BJ (cell line): ENCODE results near the gene ACSBG1. TPM values are rescaled to one million over a fixed set of nuclear protein-coding genes. Genes with fewer than 3 reads are reported as not detected.

ENCODE experiments used
- CTCF ChIA-PET: fragments of 350-600 bp; formaldehyde crosslinking; extraction: SDS; loops from one replicate; lab custom pipeline; 2021; ENCODE audit warnings: antibody characterized with exemption, inconsistent platforms; lab: Yijun Ruan, JAX
- POLR2A ChIA-PET: fragments of 300-600 bp; sonication (Branson Sonifier 250); formaldehyde crosslinking; extraction: SDS; loops from one replicate; lab custom pipeline; 2021; ENCODE audit warnings: antibody characterized with exemption; lab: Charles Lee
- DNase-seq: peaks from one replicate; pipeline ENCODE4 v3.0.0-alpha.2; 2011; ENCODE audit warnings: low read depth
- H3K27me3 ChIP-seq: 2 replicates; pipeline ENCODE4 v1.6.0; 2011; ENCODE audit warnings: low read length; ENCODE audit not compliant: control insufficient read depth, insufficient read depth
- H3K36me3 ChIP-seq: 2 replicates; pipeline ENCODE4 v1.5.1; 2011; ENCODE audit warnings: low read length; ENCODE audit not compliant: control insufficient read depth, insufficient read depth
- H3K4me3 ChIP-seq: 2 replicates; pipeline ENCODE4 v1.5.1; 2011; ENCODE audit warnings: low read depth, mild to moderate bottlenecking, control low read depth, low read length
- CTCF ChIP-seq: IDR thresholded peaks from 2 replicates; pipeline ENCODE4 v1.5.1; 2011; ENCODE audit warnings: low read depth, mild to moderate bottlenecking, control low read depth, inconsistent platforms, low read length, moderate library complexity; ENCODE audit not compliant: insufficient read depth
- polyA plus RNA-seq: library from polyadenylated mRNA; depleted of rRNA; stranded (reverse); fragments of >200 nt; gene quantifications from 2 replicates; pipeline ENCODE4 v1.2.3, GENCODE V29; 2011

Gene ACSBG1
- polyA plus RNA-seq, 1 experiment = 0.01 TPM

GRCh38 chr15:78146425-78147154 lies 87.8 kb downstream of the ACSBG1 start:
- CTCF ChIA-PET = interaction anchor here (2.6 to 4.4 kb wide), 2 partner anchors 8 to 15 kb away, joined by 11 to 22 read pairs; partner anchors contain the start of gene CIB2
- no peak overlapping the region for H3K4me3 ChIP-seq
- H3K27me3 ChIP-seq = no peaks in the 10 kb centered on the region
- TF ChIP-seq CTCF = no peak
- POLR2A ChIA-PET = no interaction called here
- H3K36me3 ChIP-seq = no peaks in the 10 kb centered on the region
- no peak for DNase-seq

- CTCF ChIA-PET = interaction anchor here (0.5 kb wide), 1 partner anchor 232 kb away, joined by 4 read pairs; no protein-coding TSS in a partner anchor
- POLR2A ChIA-PET = no interaction called here
- H3K36me3 ChIP-seq = no peaks in the 10 kb centered on the region
- DNase-seq = no peak
- no peaks in the 10 kb centered on the region for H3K27me3 ChIP-seq
- H3K4me3 ChIP-seq = no peak overlapping the region
- TF ChIP-seq CTCF = no peak
Measured at GRCh38 chr15:78142332-78142731, 92.0 kb downstream of the ACSBG1 start.

GRCh38 chr15:78140292-78140691 lies 94.1 kb downstream of the ACSBG1 start:
- TF ChIP-seq CTCF = no peak
- Histone ChIP-seq H3K27me3 (no peaks in the 10 kb centered on the region), H3K4me3 (no peak overlapping the region), H3K36me3 (no peaks in the 10 kb centered on the region)
- ChIA-PET POLR2A (no interaction called here), CTCF (interaction anchor here (2.7 kb wide), 1 partner anchor 10 kb away, joined by 10 read pairs; no protein-coding TSS in a partner anchor)
- no peak for DNase-seq

GRCh38 chr15:78139578-78139977 lies 94.8 kb downstream of the ACSBG1 start:
- Histone ChIP-seq H3K27me3 (no peaks in the 10 kb centered on the region), H3K36me3 (no peaks in the 10 kb centered on the region), H3K4me3 (no peak overlapping the region)
- DNase-seq = no peak
- ChIA-PET POLR2A (interaction anchor here (0.5 kb wide), 1 partner anchor 318 kb away, joined by 3 read pairs; no protein-coding TSS in a partner anchor), CTCF (interaction anchor here (1.1 to 3.5 kb wide), 5 partner anchors 9 to 101 kb away, joined by 3 to 14 read pairs (median 10); partner anchors contain the start of gene IDH3A)
- TF ChIP-seq CTCF = no peak

- TF ChIP-seq CTCF = no peak
- POLR2A ChIA-PET = no interaction called here
- DNase-seq = no peak
- Histone ChIP-seq H3K4me3 (no peak overlapping the region), H3K36me3 (no peaks in the 10 kb centered on the region), H3K27me3 (no peaks in the 10 kb centered on the region)
- CTCF ChIA-PET = interaction anchor here (1.8 kb wide), 1 partner anchor 106 kb away, joined by 4 read pairs; no protein-coding TSS in a partner anchor
Measured at GRCh38 chr15:78133801-78134200, 100.6 kb downstream of the ACSBG1 start.
